Subcutaneous abdominal adipose tissue (tissue), 5 donors: Measurements from ENCODE around the gene FER.
"Not testable (repeated sequence)": the region's sequence is repeated elsewhere in the genome, so short reads cannot be mapped to it uniquely, and the experiment has no call there.

Experiments used
- H3K27ac ChIP-seq: one replicate; pipeline ENCODE4 v1.7.0; 2013; ENCODE audit warnings: low read depth, mild to moderate bottlenecking, inconsistent platforms, low read length, moderate library complexity
- H3K27me3 ChIP-seq, 5 donors: one replicate each; pipeline ENCODE4 v1.7.0; 2013; ENCODE audit warnings: low read length in 5 of 5, inconsistent platforms in 1 of 5; ENCODE audit not compliant: control insufficient read depth in 5 of 5, insufficient read depth in 4 of 5
- H3K36me3 ChIP-seq, 5 donors: one replicate each; pipeline ENCODE4 v1.7.0; 2013; ENCODE audit warnings: low read length in 5 of 5; ENCODE audit not compliant: control insufficient read depth in 5 of 5, insufficient read depth in 5 of 5
- H3K4me1 ChIP-seq, 5 donors: one replicate each; pipeline ENCODE4 v1.7.0; 2013; ENCODE audit warnings: low read length in 5 of 5, mild to moderate bottlenecking in 3 of 5, moderate library complexity in 1 of 5; ENCODE audit not compliant: control insufficient read depth in 5 of 5, insufficient read depth in 5 of 5
- H3K4me3 ChIP-seq, 5 donors: one replicate each; pipeline ENCODE4 v1.7.0; 2013; ENCODE audit warnings: low read length in 5 of 5, low read depth in 1 of 5
- H3K9ac ChIP-seq, 5 donors: one replicate each; pipeline ENCODE4 v1.7.0; 2013; ENCODE audit warnings: low read length in 5 of 5, mild to moderate bottlenecking in 4 of 5, moderate library complexity in 3 of 5
- H3K9me3 ChIP-seq, 5 donors: one replicate each; pipeline ENCODE4 v1.7.0; 2013; ENCODE audit warnings: low read length in 5 of 5; ENCODE audit not compliant: control insufficient read depth in 5 of 5
- donor health status: healthy.
- donor health status: healthy.
- donor health status: healthy.
- donor health status: healthy.
- donor health status: healthy.

FER gene

GRCh38 chr5:108814551-108814950 is 66.9 kb downstream of the FER start:
- H3K27ac ChIP-seq, result no peak overlapping the region
- no peak overlapping the region for H3K9ac ChIP-seq
- no peak overlapping the region for H3K4me3 ChIP-seq
- H3K36me3 ChIP-seq, result peaks cover 0 to 6% (median 0%) of the 10 kb centered on the region in 5 donors
- peaks cover 0 to 10% (median 5%) of the 10 kb centered on the region in 5 donors for H3K9me3 ChIP-seq
- no peaks in the 10 kb centered on the region for H3K27me3 ChIP-seq
- H3K4me1 ChIP-seq, result peaks cover 0 to 12% (median 0%) of the 10 kb centered on the region in 5 donors

GRCh38 chr5:108818613-108819272 is 71.0 kb downstream of the FER start:
- no peaks in the 10 kb centered on the region for H3K9me3 ChIP-seq
- no peaks in the 10 kb centered on the region for H3K27me3 ChIP-seq
- no peak overlapping the region for H3K9ac ChIP-seq
- H3K36me3 ChIP-seq, result no peaks in the 10 kb centered on the region
- H3K4me3 ChIP-seq, result no peak overlapping the region
- peaks cover 0 to 9% (median 0%) of the 10 kb centered on the region in 5 donors for H3K4me1 ChIP-seq
- H3K27ac ChIP-seq, result no peak overlapping the region

- H3K27me3 ChIP-seq, result no peaks in the 10 kb centered on the region
- no peaks in the 10 kb centered on the region for H3K9me3 ChIP-seq
- no peaks in the 10 kb centered on the region for H3K36me3 ChIP-seq
- no peak overlapping the region for H3K4me3 ChIP-seq
- no peaks in the 10 kb centered on the region for H3K4me1 ChIP-seq
- no peak overlapping the region for H3K9ac ChIP-seq
- H3K27ac ChIP-seq, result no peak overlapping the region
These were observed 73.3 kb downstream of the FER start for GRCh38 chr5:108820983-108821382.

GRCh38 chr5:108822211-108822947 is 74.7 kb downstream of the FER start:
- Histone ChIP-seq H3K4me1 (no peaks in the 10 kb centered on the region), H3K9me3 (no peaks in the 10 kb centered on the region), H3K36me3 (no peaks in the 10 kb centered on the region), H3K4me3 (no peak overlapping the region), H3K27ac (no peak overlapping the region), H3K27me3 (no peaks in the 10 kb centered on the region), H3K9ac (no peak overlapping the region)

GRCh38 chr5:108827131-108827530 is 79.4 kb downstream of the FER start:
- Histone ChIP-seq H3K4me3 (no peak overlapping the region), H3K9ac (no peak overlapping the region), H3K27me3 (no peaks in the 10 kb centered on the region), H3K36me3 (no peaks in the 10 kb centered on the region), H3K9me3 (no peaks in the 10 kb centered on the region), H3K27ac (no peak overlapping the region), H3K4me1 (no peaks in the 10 kb centered on the region)

- Histone ChIP-seq H3K27me3 (no peaks in the 10 kb centered on the region), H3K9me3 (no peaks in the 10 kb centered on the region), H3K4me1 (no peaks in the 10 kb centered on the region), H3K9ac (no peak overlapping the region), H3K4me3 (no peak overlapping the region), H3K36me3 (no peaks in the 10 kb centered on the region), H3K27ac (no peak overlapping the region)
These were observed 83.1 kb downstream of the FER start for GRCh38 chr5:108830705-108831276.

GRCh38 chr5:108836492-108836891 is 88.8 kb downstream of the FER start:
- Histone ChIP-seq H3K9ac (no peak overlapping the region), H3K9me3 (no peaks in the 10 kb centered on the region), H3K4me1 (no peaks in the 10 kb centered on the region)

GRCh38 chr5:108842260-108842941 is 94.7 kb downstream of the FER start:
- not testable (repeated sequence) for H3K4me3 ChIP-seq, H3K27ac ChIP-seq, H3K4me1 ChIP-seq, H3K9me3 ChIP-seq, H3K27me3 ChIP-seq, H3K9ac ChIP-seq
- H3K36me3 ChIP-seq, result peaks cover 0 to 21% (median 4%) of the 10 kb centered on the region in 5 donors

More at GRCh38 chr5:108836492-108836891, 88.8 kb downstream of the FER start:
- H3K27ac ChIP-seq, result no peak overlapping the region
- H3K27me3 ChIP-seq, result no peaks in the 10 kb centered on the region
- peaks cover 0 to 12% (median 4%) of the 10 kb centered on the region in 5 donors for H3K36me3 ChIP-seq
- H3K4me3 ChIP-seq, result no peak overlapping the region

GRCh38 chr5:108851129-108851528 is 103.4 kb downstream of the FER start:
- H3K4me1 ChIP-seq, H3K4me3 ChIP-seq, H3K36me3 ChIP-seq, H3K27ac ChIP-seq, H3K9me3 ChIP-seq, H3K9ac ChIP-seq, H3K27me3 ChIP-seq: not testable (repeated sequence)

- H3K4me1 ChIP-seq, result peaks cover 0 to 4% (median 0%) of the 10 kb centered on the region in 5 donors
- H3K9ac ChIP-seq, result no peak overlapping the region
- H3K9me3 ChIP-seq, result no peaks in the 10 kb centered on the region
- H3K36me3 ChIP-seq, result no peaks in the 10 kb centered on the region
- no peak overlapping the region for H3K27ac ChIP-seq
- no peak overlapping the region for H3K4me3 ChIP-seq
- no peaks in the 10 kb centered on the region for H3K27me3 ChIP-seq
These were observed 110.2 kb downstream of the FER start for GRCh38 chr5:108857905-108858304.
